ENCODE results near the gene FEZF2.

Gene FEZF2

GRCh38 chr3:62373215-62373614, at the start of gene FEZF2:
FEZF2 (minus strand) TSS chr3:62373550; CDS start chr3:62372868, 682 bp downstream.
- no peak for DNase-seq

- DNase-seq: no peak
These were observed 47.9 kb upstream of the FEZF2 start for GRCh38 chr3:62421207-62421606.

- DNase-seq: no peak
These were observed 42.8 kb upstream of the FEZF2 start for GRCh38 chr3:62416144-62416543.

- DNase-seq: no peak
These were observed 42.0 kb upstream of the FEZF2 start for GRCh38 chr3:62415312-62415801.

- DNase-seq: no peak
These were observed 41.4 kb upstream of the FEZF2 start for GRCh38 chr3:62414786-62415185.

GRCh38 chr3:62413687-62414086, 40.3 kb upstream of the FEZF2 start:
- no peak for DNase-seq

GRCh38 chr3:62406945-62407344, 33.6 kb upstream of the FEZF2 start:
- DNase-seq: no peak

- DNase-seq: no peak
These were observed 32.2 kb upstream of the FEZF2 start for GRCh38 chr3:62405566-62405965.

- DNase-seq: no peak
These were observed 31.8 kb upstream of the FEZF2 start for GRCh38 chr3:62405135-62405534.

GRCh38 chr3:62404321-62404720, 31.0 kb upstream of the FEZF2 start:
- DNase-seq: no peak

- DNase-seq: no peak
These were observed 30.4 kb upstream of the FEZF2 start for GRCh38 chr3:62403765-62404164.

- no peak for DNase-seq
These were observed 19.4 kb upstream of the FEZF2 start for GRCh38 chr3:62392626-62393292.

GRCh38 chr3:62387251-62387650, 13.9 kb upstream of the FEZF2 start:
- DNase-seq: no peak

- DNase-seq: no peak
These were observed 6.0 kb upstream of the FEZF2 start for GRCh38 chr3:62379321-62379798.

- DNase-seq: no peak
These were observed 5.6 kb upstream of the FEZF2 start for GRCh38 chr3:62378921-62379320.

GRCh38 chr3:62378311-62378789, 5.0 kb upstream of the FEZF2 start:
- DNase-seq: no peak

- DNase-seq: no peak
These were observed 3.8 kb upstream of the FEZF2 start for GRCh38 chr3:62376906-62377877.

GRCh38 chr3:62376454-62376720, 3.0 kb upstream of the FEZF2 start:
- no peak for DNase-seq

- DNase-seq: no peak
These were observed 2.5 kb upstream of the FEZF2 start for GRCh38 chr3:62375655-62376453.

- no peak for DNase-seq
These were observed 1.2 kb upstream of the FEZF2 start for GRCh38 chr3:62374341-62375218.

GRCh38 chr3:62373714-62374333, 474 bp upstream of the FEZF2 start:
- DNase-seq: no peak

GRCh38 chr3:62372621-62373041, 719 bp downstream of the FEZF2 start:
- DNase-seq: no peak
